ENCODE measurements around the gene CDK11A.

Gene CDK11A

DNA sequence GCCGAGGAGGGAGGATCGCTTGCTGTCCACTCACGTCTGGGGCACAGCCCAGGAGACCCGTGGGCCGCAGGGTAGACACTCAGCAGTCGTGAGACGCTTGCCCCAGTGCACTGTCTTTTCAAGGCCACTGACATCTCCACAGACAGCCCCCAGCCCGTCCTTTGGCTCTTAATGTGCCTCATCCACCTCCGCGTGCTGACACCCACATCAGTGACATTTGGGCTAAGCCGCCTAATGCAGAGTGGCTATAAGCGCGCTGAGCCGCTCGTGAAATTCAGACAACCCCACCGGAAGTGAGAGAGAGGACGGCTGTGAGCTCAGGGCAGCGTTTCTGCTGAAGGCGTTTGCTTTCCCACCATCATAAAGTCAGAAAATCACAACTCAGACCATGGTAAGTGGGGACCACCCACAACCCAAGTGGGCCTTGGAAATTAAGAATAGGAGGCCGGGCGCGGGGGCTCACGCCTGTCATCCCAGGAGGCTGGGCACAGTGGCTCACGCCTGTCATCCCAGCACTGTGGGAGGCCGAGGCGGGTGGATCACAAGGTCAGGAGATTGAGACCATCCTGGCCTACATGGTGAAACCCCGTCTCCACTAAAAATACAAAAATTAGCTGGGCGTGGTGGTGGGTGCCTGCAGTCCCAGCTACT, 40.0 kb downstream of the CDK11A start:
- Histone ChIP-seq H3K27ac (replicated peaks) (no peak overlapping the region), H3K27me3 (ENCODE audit: insufficient read depth, poor library complexity, severe bottlenecking) (no peaks in the 10 kb centered on the region), H3K4me3 (replicated peaks; ENCODE audit: insufficient read depth, low read length) (no peak overlapping the region)
- no peak for DNase-seq (ENCODE audit: low read depth in 1 of 2, low spot score in 1 of 2)
- no peak for TF ChIP-seq POLR2AphosphoS5 (IDR thresholded peaks at IDR 0.05; ENCODE audit: low read depth)
- TF ChIP-seq SPI1 (IDR thresholded peaks at IDR 0.05; ENCODE audit: borderline replicate concordance, low read depth) = no peak
- TF ChIP-seq, protein P1, sequence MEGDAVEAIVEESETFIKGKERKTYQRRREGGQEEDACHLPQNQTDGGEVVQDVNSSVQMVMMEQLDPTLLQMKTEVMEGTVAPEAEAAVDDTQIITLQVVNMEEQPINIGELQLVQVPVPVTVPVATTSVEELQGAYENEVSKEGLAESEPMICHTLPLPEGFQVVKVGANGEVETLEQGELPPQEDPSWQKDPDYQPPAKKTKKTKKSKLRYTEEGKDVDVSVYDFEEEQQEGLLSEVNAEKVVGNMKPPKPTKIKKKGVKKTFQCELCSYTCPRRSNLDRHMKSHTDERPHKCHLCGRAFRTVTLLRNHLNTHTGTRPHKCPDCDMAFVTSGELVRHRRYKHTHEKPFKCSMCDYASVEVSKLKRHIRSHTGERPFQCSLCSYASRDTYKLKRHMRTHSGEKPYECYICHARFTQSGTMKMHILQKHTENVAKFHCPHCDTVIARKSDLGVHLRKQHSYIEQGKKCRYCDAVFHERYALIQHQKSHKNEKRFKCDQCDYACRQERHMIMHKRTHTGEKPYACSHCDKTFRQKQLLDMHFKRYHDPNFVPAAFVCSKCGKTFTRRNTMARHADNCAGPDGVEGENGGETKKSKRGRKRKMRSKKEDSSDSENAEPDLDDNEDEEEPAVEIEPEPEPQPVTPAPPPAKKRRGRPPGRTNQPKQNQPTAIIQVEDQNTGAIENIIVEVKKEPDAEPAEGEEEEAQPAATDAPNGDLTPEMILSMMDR (IDR thresholded peaks at IDR 0.05; ENCODE audit: insufficient read depth, low read length) = no peak
- TF ChIP-seq, protein P2, sequence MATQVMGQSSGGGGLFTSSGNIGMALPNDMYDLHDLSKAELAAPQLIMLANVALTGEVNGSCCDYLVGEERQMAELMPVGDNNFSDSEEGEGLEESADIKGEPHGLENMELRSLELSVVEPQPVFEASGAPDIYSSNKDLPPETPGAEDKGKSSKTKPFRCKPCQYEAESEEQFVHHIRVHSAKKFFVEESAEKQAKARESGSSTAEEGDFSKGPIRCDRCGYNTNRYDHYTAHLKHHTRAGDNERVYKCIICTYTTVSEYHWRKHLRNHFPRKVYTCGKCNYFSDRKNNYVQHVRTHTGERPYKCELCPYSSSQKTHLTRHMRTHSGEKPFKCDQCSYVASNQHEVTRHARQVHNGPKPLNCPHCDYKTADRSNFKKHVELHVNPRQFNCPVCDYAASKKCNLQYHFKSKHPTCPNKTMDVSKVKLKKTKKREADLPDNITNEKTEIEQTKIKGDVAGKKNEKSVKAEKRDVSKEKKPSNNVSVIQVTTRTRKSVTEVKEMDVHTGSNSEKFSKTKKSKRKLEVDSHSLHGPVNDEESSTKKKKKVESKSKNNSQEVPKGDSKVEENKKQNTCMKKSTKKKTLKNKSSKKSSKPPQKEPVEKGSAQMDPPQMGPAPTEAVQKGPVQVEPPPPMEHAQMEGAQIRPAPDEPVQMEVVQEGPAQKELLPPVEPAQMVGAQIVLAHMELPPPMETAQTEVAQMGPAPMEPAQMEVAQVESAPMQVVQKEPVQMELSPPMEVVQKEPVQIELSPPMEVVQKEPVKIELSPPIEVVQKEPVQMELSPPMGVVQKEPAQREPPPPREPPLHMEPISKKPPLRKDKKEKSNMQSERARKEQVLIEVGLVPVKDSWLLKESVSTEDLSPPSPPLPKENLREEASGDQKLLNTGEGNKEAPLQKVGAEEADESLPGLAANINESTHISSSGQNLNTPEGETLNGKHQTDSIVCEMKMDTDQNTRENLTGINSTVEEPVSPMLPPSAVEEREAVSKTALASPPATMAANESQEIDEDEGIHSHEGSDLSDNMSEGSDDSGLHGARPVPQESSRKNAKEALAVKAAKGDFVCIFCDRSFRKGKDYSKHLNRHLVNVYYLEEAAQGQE (IDR thresholded peaks at IDR 0.05; ENCODE audit: insufficient replicate concordance, low read depth) = no peak
- TF ChIP-seq GABPA (IDR thresholded peaks at IDR 0.05; ENCODE audit: low read depth) = no peak

DNA sequence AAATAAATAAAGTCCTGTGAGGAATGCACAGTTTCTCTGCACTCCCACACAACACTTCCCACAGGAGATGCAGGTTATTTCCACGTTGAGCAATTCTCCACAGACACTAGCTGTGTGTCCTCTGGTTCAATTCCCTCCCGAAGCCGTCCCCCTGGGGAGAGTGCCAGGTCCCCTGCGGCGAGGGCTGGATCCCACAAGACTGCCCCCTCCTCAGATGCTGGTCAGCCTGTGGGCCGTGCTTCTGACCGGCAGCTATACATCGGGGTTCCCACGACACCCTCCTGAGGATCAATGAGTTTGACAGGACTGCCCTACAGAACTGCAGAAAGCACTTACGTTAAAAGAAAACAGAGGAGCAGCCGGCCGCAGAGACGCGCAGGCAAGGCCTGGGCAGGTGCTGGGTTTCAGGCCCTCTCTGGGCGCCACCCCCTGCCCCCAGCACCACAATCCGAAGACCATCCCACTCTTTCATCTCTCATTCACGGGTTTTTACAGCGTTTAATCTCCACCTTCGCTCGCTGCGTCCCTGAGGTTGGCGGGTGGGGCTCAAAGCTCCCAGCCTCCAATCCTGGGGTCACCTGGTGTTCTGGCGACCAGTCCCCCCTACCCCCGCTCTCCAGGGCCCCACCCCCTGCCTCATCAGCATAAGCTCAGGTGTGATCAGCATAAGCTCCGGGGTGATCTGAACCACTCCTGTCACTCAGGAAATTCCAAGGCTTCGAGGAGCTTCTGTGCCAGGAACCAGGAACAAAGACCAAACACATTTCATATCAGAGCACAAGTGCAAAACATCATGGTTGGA, 40.9 kb downstream of the CDK11A start:
- Histone ChIP-seq H3K27ac (replicated peaks) (no peak overlapping the region), H3K4me3 (replicated peaks; ENCODE audit: insufficient read depth, low read length) (no peak overlapping the region), H3K27me3 (ENCODE audit: insufficient read depth, poor library complexity, severe bottlenecking) (no peaks in the 10 kb centered on the region)
- DNase-seq (ENCODE audit: low read depth in 1 of 2, low spot score in 1 of 2) = no peak
- TF ChIP-seq, protein P1 (IDR thresholded peaks at IDR 0.05; ENCODE audit: insufficient read depth, low read length) = no peak
- no peak for TF ChIP-seq SPI1 (IDR thresholded peaks at IDR 0.05; ENCODE audit: borderline replicate concordance, low read depth)
- no peak for TF ChIP-seq POLR2AphosphoS5 (IDR thresholded peaks at IDR 0.05; ENCODE audit: low read depth)
- TF ChIP-seq, protein P2 (IDR thresholded peaks at IDR 0.05; ENCODE audit: insufficient replicate concordance, low read depth) = no peak
- no peak for TF ChIP-seq GABPA (IDR thresholded peaks at IDR 0.05; ENCODE audit: low read depth)

DNA sequence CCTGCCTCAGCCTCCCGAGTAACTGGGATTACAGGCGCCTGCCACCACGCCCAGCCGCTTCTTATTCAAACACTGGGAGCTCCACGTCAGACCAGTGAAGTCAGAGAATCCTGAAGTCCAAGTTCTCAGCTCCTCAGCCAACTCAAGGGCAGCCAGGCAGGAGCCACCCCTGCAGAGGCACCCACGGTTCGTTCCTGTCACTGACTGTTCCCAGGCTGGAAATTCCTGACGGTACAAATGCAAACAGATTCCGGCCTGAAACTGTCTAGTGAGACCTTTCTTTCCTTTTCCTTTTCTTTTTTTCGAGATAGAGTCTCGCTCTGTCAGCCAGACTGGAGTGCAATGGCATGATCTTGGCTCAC, 43.3 kb downstream of the CDK11A start:
- H3K27ac ChIP-seq (replicated peaks) = no peak overlapping the region
- no peak for DNase-seq (ENCODE audit: low read depth in 1 of 2, low spot score in 1 of 2)
- H3K4me3 ChIP-seq (replicated peaks; ENCODE audit: insufficient read depth, low read length) = no peak overlapping the region
- TF ChIP-seq GABPA (IDR thresholded peaks at IDR 0.05; ENCODE audit: low read depth) (no peak), POLR2AphosphoS5 (IDR thresholded peaks at IDR 0.05; ENCODE audit: low read depth) (no peak), SPI1 (IDR thresholded peaks at IDR 0.05; ENCODE audit: borderline replicate concordance, low read depth) (no peak)
- TF ChIP-seq, protein P1 (IDR thresholded peaks at IDR 0.05; ENCODE audit: insufficient read depth, low read length) = no peak
- TF ChIP-seq, protein P2 (IDR thresholded peaks at IDR 0.05; ENCODE audit: insufficient replicate concordance, low read depth) = no peak
- no peaks in the 10 kb centered on the region for H3K27me3 ChIP-seq (ENCODE audit: insufficient read depth, poor library complexity, severe bottlenecking)
